NCI-H82 treated with DMSO at 0.1 percent for 48 hours (cell line): ENCODE results near the gene DCAF8L1.
A peak's percentile ranks its signal among the peaks of the same experiment; 100 is the strongest.
"Not testable (repeated sequence)": the region's sequence is repeated elsewhere in the genome, so short reads cannot be mapped to it uniquely, and the experiment has no call there.

ENCODE experiments used
- DNase-seq: peaks from one replicate; lab custom pipeline; 2025; ENCODE audit not compliant: unreplicated experiment; lab: John Stamatoyannopoulos, UW

The DCAF8L1 gene

DNA sequence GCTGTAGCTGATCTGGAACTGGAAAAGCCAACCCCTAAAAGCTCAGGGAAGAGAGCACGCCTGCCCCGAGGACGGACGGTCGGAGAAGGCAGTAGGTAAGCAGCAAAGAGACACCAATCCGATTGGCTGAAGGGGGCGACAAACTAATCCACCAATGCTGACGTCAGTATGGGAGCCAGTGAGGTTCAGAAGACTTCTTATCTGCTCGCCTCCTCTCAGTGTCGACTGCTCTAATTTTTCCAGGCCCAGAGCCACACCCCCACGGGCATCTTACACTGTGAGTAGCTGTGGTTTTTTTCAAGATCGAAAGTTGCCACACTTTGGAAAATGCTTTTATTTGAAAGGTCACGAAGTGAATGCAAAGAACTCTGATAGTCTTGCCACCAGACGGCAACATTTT lies at the start of gene DCAF8L1:
TSS of gene DCAF8L1 (minus strand) at position 101 of the 400 bp plus-strand sequence. CDS start 115 bp downstream, outside the sequence.
- DNase-seq = no peak

- no peak for DNase-seq
Observed at GRCh38 chrX:28022371-28022770, 41.1 kb upstream of the DCAF8L1 start.

DNA sequence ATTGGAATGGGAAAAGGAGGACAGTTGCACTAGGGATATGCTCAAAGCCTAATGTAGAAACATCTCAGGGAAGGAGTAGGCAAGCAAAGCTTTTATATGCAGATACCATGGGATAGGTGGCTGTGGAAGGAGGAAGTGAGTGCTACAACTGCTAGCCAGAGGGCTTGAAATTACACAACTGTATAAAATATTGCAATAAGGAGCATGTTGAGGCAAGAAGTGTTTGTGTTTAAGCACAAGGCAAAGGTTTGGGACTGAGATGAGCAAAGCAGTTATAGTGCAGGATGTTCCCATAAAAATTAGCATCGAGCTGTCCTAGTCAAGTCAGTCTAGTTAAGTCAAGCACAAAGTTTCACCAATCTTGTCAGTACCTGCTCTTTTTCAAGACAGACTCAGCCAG lies 35.6 kb upstream of the DCAF8L1 start:
- DNase-seq = no peak

DNA sequence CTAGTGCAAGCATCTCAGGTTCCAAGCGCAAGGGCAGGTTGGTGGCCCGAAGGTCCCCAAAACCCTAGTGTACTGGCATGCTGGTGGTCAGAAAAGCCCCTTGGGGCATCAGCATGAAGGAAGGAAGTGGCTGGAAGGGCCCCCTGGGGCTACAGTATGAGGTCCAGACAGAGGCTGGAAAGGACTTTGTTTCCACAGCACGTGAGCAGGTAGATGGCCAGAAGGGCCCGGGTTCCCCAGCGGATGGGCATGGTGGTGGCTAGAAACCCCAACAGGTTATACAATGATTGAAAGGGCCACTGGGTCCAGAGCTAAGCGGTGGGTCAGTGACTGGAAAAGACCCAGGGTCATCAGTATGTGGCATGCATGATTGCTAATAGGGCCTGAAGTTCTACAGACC lies 34.7 kb upstream of the DCAF8L1 start:
- DNase-seq = no peak

GRCh38 chrX:28010875-28011274 lies 29.6 kb upstream of the DCAF8L1 start:
- DNase-seq = no peak

GRCh38 chrX:27998666-27999065 lies 17.4 kb upstream of the DCAF8L1 start:
- no peak for DNase-seq

GRCh38 chrX:27997622-27998021 lies 16.4 kb upstream of the DCAF8L1 start:
- no peak for DNase-seq

- no peak for DNase-seq
Observed at GRCh38 chrX:27996132-27996531, 14.9 kb upstream of the DCAF8L1 start.

GRCh38 chrX:27995611-27996010 lies 14.4 kb upstream of the DCAF8L1 start:
- no peak for DNase-seq

DNA sequence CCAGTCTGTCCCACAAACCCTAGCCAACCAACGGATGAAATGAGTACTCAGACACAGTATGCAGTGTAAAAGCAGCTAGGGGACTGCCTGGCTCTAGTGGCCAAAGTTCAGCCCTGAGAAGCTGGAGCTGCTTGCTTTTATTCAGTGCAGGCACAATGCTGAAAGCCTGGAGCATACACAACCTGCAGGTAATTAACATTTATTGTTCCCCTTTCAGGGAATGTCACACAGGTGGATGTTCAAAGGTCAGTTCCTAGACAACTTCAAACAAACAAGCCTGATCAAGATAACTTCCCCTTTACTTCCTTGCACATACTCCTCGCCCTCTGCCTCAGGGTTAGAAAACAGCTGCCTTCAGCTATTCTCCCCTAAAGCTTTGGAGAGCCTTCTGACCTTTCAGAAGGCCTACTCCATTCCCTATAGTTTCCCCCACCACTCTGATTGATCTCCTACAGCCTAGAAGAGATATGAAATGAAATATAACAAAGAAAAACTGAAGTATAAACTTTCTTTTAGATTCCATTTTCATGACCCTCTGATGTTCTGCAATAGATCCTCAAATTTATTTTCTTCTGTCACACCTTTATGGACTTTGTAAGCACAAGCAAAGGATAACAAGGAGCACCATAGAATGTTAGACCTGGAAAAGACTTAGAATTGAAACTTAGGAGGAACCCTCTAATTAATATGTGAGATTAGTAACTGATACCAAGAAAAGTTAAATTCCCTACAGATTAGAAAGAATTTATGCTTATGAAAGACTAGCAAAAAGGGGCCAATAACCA lies 6.8 kb upstream of the DCAF8L1 start:
- no peak for DNase-seq

DNA sequence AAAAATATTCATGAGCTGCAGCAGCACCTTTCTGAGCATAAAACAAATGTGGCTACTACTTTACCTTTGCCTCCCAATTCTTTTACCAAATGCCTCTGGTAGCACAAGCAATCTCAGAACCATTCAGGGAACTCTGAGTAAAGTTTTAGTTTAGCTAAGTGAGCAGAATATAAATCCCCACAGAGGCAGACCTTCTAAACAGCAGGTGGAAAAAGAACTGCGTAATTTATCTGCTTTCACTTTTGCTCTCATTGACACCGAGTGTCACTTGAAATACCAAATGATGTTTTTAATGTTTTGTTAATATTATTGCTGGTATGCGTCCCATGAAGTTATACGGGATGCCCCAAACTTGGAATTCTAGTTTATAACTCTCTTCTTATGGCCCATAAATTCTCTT lies 4.3 kb downstream of the DCAF8L1 start:
- not testable (repeated sequence) for DNase-seq

- peak; percentile 24 for DNase-seq
Observed at GRCh38 chrX:27976284-27976683, 5.0 kb downstream of the DCAF8L1 start.

DNA sequence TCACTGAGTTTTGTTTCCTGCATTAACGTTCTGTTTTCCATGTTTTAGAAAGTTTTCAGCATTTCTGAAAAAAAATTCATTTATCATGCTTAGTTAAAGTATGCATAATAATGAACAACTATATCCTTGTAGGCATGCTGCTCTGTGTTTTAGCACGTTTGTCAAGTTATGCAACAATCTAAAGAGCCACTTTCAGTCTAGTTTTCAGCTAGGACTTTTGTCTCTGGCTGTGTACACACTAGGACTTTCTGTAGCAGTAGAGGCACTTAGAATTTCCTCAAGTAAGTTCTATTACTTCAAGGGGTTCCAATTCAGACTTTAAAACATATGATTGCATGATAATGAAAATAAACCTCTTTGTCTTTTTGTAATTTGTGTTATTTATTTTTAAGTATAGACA lies 12.4 kb downstream of the DCAF8L1 start:
- no peak for DNase-seq

DNA sequence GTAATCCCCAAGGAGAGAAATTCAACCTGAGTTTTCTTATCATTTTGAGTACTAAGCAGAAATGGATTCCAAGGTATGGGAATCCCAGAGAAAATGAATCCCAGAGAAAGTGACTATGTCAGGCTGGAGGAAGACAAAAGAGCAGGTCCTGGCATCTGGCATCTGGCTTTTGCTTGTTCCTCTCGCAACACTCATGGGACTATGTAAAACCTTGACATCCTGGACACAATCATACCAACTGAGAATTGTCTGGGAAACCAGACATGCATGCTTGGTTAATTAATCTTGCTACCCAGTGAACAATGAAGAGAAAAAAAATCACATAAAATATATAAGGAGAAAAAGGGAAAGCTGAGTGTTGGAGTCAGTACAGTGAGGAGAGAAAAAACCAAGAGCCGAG lies 12.9 kb downstream of the DCAF8L1 start:
- DNase-seq = no peak

- no peak for DNase-seq
Observed at GRCh38 chrX:27966955-27967354, 14.3 kb downstream of the DCAF8L1 start.

GRCh38 chrX:27966492-27966891 lies 14.8 kb downstream of the DCAF8L1 start:
- DNase-seq = no peak

DNA sequence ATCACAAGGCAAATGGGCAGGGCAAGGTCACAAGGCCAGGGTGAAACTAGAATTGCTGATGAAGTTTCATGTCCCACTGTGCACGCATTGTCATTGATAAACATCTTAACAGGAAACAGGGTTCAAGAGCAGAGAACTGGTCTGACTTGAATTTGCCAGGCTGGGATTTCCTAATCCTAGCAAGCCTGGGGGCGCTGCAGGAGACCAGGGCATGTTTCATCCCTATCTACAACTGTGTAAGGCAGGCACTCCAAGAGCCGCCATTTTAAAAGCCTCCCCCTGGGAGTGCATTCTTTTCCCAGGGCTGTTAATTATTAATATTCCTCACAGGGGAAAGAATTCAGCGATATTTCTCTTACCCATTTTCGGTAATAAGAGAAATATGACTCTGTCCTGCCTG lies 15.9 kb downstream of the DCAF8L1 start:
- DNase-seq = not testable (repeated sequence)

GRCh38 chrX:27964432-27964831 lies 16.8 kb downstream of the DCAF8L1 start:
- no peak for DNase-seq

GRCh38 chrX:27960410-27960809 lies 20.8 kb downstream of the DCAF8L1 start:
- not testable (repeated sequence) for DNase-seq

DNA sequence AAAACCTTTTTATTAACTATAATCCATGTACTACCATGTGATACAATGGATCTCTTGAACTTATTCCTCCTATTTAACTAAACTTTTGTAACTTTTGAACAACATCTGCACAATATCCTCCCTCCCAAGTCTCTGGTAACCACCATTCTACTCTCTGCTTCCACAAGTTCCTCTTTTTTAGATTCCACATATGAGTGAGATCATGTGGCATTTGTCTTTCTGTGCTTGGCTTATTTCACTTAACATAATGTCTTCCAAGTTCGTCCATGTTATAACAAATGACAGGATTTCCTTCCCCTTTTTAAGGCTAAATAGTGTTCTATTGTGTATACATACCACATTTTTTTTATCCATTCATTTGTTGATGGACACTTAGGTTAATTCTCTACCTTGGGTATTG lies 28.1 kb downstream of the DCAF8L1 start:
- DNase-seq = no peak

GRCh38 chrX:27933361-27933760 lies 47.9 kb downstream of the DCAF8L1 start:
- DNase-seq = no peak
